HepG2 (cell line): ENCODE measurements around the gene ADGRV1.

Experiments used
- TF ChIP-seq, protein P1 (sequence below): sonication (generic); formaldehyde crosslinking; IDR thresholded peaks from 2 replicates; pipeline ENCODE4 v1.5.0; 2020; ENCODE audit warnings: mild to moderate bottlenecking, missing genetic modification reagents, moderate library complexity
- TF ChIP-seq, protein P2 (sequence below): sonication (generic); formaldehyde crosslinking; IDR thresholded peaks from 2 replicates; pipeline ENCODE4 v1.4.0; 2020; ENCODE audit warnings: missing genetic modification reagents

DNA sequence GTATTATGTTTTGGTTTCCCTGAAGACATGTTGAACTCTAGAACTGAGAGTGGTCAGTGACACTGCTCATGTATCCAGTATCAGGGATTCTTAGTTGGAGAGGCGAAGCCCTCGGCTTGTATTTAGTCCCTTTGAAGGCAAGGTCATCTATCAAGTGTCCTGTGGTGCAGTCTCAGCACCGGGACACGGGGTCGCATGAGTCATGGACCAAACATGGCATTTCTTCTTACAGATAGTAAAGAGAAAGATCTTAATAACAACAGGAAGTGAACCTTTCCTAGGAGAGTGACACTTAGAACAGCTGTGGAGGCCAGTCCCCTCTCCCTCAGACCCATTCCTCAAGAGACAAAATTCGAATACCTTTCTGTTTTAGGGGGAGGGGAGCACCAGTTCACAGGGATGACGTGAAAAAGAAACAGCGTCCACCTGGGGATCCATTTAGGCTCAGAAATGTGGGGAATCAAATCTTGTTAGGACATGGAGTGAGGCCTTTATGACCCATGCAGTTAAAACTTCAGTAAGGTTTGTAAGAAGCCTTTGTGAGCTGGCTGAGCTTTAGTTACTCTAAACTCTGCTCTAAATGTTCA lies 86.5 kb downstream of the ADGRV1 start:
- TF ChIP-seq, protein P1, sequence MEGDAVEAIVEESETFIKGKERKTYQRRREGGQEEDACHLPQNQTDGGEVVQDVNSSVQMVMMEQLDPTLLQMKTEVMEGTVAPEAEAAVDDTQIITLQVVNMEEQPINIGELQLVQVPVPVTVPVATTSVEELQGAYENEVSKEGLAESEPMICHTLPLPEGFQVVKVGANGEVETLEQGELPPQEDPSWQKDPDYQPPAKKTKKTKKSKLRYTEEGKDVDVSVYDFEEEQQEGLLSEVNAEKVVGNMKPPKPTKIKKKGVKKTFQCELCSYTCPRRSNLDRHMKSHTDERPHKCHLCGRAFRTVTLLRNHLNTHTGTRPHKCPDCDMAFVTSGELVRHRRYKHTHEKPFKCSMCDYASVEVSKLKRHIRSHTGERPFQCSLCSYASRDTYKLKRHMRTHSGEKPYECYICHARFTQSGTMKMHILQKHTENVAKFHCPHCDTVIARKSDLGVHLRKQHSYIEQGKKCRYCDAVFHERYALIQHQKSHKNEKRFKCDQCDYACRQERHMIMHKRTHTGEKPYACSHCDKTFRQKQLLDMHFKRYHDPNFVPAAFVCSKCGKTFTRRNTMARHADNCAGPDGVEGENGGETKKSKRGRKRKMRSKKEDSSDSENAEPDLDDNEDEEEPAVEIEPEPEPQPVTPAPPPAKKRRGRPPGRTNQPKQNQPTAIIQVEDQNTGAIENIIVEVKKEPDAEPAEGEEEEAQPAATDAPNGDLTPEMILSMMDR (CRISPR knock-in tag) = no peak
- TF ChIP-seq, protein P2, sequence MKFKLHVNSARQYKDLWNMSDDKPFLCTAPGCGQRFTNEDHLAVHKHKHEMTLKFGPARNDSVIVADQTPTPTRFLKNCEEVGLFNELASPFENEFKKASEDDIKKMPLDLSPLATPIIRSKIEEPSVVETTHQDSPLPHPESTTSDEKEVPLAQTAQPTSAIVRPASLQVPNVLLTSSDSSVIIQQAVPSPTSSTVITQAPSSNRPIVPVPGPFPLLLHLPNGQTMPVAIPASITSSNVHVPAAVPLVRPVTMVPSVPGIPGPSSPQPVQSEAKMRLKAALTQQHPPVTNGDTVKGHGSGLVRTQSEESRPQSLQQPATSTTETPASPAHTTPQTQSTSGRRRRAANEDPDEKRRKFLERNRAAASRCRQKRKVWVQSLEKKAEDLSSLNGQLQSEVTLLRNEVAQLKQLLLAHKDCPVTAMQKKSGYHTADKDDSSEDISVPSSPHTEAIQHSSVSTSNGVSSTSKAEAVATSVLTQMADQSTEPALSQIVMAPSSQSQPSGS (CRISPR knock-in tag) = no peak
